Upper lobe of left lung (tissue), 4 donors: ENCODE results near the gene RDH5.

Experiments
- CTCF ChIP-seq, 6 experiments: fragments of 450-650 bp in 4 of 6; fragments of 200-600 bp in 2 of 6; sonication (generic) in 2 of 6; IDR thresholded peaks; one replicate each; pipeline ENCODE4 v1.5.1; 2016 to 2019; ENCODE audit warnings: antibody characterized with exemption in 6 of 6
- EP300 ChIP-seq, 4 donors: sonication (generic); formaldehyde crosslinking; IDR thresholded peaks; one replicate each; pipeline ENCODE4 v1.5.1; 2017; ENCODE audit warnings: antibody characterized with exemption in 4 of 4, control low read depth in 2 of 4
- POLR2A ChIP-seq, 4 donors: fragments of 450-650 bp; IDR thresholded peaks; one replicate each; pipeline ENCODE4 v1.5.1; 2016 to 2017; ENCODE audit warnings: antibody characterized with exemption in 4 of 4, mild to moderate bottlenecking in 2 of 4

DNA sequence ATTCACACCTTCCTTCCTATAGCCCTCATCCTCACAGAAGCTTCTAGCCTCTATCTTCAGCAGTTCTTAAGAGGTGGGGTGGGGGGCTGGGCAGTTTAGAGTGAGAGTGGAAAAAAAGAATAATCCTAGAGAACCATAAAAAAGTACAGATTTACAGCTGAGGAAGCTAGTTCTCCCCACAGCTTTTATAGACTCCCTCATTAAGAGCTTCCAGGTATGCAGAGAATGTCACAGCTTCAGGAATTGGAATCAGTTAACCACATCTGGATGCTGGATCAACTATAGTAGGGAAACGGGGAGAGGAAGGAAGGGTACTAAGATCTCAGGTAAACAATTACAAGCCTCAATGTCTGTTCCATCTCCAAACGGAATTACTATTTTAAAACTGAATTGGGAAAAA is 35.1 kb downstream of the RDH5 start:
- no peak for TF ChIP-seq POLR2A (IDR thresholded peaks at IDR 0.05)
- TF ChIP-seq CTCF (IDR thresholded peaks at IDR 0.05) = no peak
- no peak for TF ChIP-seq EP300 (IDR thresholded peaks at IDR 0.05)
